ENCODE results near the gene RASAL2. TPM values are rescaled to one million over a fixed set of nuclear protein-coding genes. Genes with fewer than 3 reads are reported as not detected.

Gene RASAL2
- total and polyA plus RNA-seq, 4 experiments from 2014 or later, result 0.28 to 0.32 TPM; not detected in 2

DNA sequence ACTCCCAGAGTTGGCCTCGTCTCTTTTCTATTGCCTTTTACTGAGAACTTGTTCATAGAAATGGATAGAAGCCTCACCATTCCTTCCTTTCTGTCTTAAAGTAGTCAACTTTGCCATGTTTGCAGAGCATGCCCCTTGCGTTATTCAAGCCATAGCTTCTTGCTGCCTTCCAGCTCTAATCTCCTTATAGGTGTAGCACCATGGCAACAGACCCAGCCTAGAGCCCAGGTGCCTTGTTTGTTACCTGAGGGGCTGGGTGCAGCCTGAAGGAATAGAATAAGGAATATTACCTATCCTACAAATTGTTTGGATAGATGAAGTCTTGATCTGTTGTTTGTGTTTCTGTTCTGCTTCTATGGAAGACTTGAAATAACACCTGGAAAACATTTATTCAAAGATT, 343.0 kb downstream of the RASAL2 start:
- Mint-ChIP-seq H3K9me3 (peaks cover 0 to 2% (median 0%) of the 10 kb centered on the region in 8 donors), H3K27me3 (peaks cover 0 to 4% of the 10 kb centered on the region in 2 donors), H3K4me3 (no peak overlapping the region), H3K4me1 (no peaks in the 10 kb centered on the region), H3K27ac (no peak overlapping the region), H3K36me3 (no peaks in the 10 kb centered on the region)
- Histone ChIP-seq H3K4me3 (ENCODE audit: low read length in 2 of 2) (no peak overlapping the region), H3K27me3 (ENCODE audit: insufficient read depth, low read length) (no peaks in the 10 kb centered on the region), H3K36me3 (ENCODE audit: insufficient read depth, low read length) (no peaks in the 10 kb centered on the region), H3K27ac (ENCODE audit: low read depth, low read length) (no peak overlapping the region), H3K4me1 (ENCODE audit: insufficient read depth, low read length) (no peaks in the 10 kb centered on the region), H3K9me3 (ENCODE audit: control insufficient read depth in 1 of 2, low read length in 2 of 2) (no peaks in the 10 kb centered on the region)
- POLR2A ChIA-PET (ENCODE audit: partially characterized antibody), result no interaction called here
- intact Hi-C loops (cut with micrococcal nuclease), result no loop called here
- CTCF ChIA-PET (ENCODE audit: partially characterized antibody), result no interaction called here
- no peak for DNase-seq

- no peaks in the 10 kb centered on the region for H3K4me1 ChIP-seq (ENCODE audit: insufficient read depth, low read length)
- peaks cover 0 to 2% (median 0%) of the 10 kb centered on the region in 8 donors for H3K9me3 Mint-ChIP-seq
- no peak overlapping the region for H3K4me3 Mint-ChIP-seq
- ChIA-PET POLR2A (ENCODE audit: partially characterized antibody) (no interaction called here), CTCF (ENCODE audit: partially characterized antibody) (no interaction called here)
- H3K9me3 ChIP-seq (ENCODE audit: control insufficient read depth in 1 of 2, low read length in 2 of 2), result no peaks in the 10 kb centered on the region
- no peaks in the 10 kb centered on the region for H3K4me1 Mint-ChIP-seq
- H3K27me3 ChIP-seq (ENCODE audit: insufficient read depth, low read length), result no peaks in the 10 kb centered on the region
- H3K36me3 ChIP-seq (ENCODE audit: insufficient read depth, low read length), result no peaks in the 10 kb centered on the region
- no peak for DNase-seq
- H3K27me3 Mint-ChIP-seq, result peaks cover 0 to 6% of the 10 kb centered on the region in 2 donors
- intact Hi-C loops (cut with micrococcal nuclease), result no loop called here
- H3K27ac ChIP-seq (ENCODE audit: low read depth, low read length), result no peak overlapping the region
- no peak overlapping the region for H3K27ac Mint-ChIP-seq
- H3K4me3 ChIP-seq (ENCODE audit: low read length in 2 of 2), result no peak overlapping the region
- no peaks in the 10 kb centered on the region for H3K36me3 Mint-ChIP-seq
Observed at GRCh38 chr1:178438432-178438831, 344.5 kb downstream of the RASAL2 start.

- no peaks in the 10 kb centered on the region for H3K36me3 ChIP-seq (ENCODE audit: insufficient read depth, low read length)
- no peaks in the 10 kb centered on the region for H3K27me3 ChIP-seq (ENCODE audit: insufficient read depth, low read length)
- H3K4me1 ChIP-seq (ENCODE audit: insufficient read depth, low read length), result no peaks in the 10 kb centered on the region
- Mint-ChIP-seq H3K9me3 (peaks cover 0 to 2% (median 0%) of the 10 kb centered on the region in 8 donors), H3K4me1 (no peaks in the 10 kb centered on the region), H3K36me3 (no peaks in the 10 kb centered on the region), H3K4me3 (no peak overlapping the region), H3K27me3 (peaks cover 0 to 6% of the 10 kb centered on the region in 2 donors), H3K27ac (no peak overlapping the region)
- no peak overlapping the region for H3K27ac ChIP-seq (ENCODE audit: low read depth, low read length)
- no peak for DNase-seq
- H3K4me3 ChIP-seq (ENCODE audit: low read length in 2 of 2), result no peak overlapping the region
- ChIA-PET POLR2A (ENCODE audit: partially characterized antibody) (no interaction called here), CTCF (ENCODE audit: partially characterized antibody) (no interaction called here)
- intact Hi-C loops (cut with micrococcal nuclease), result no loop called here
- no peaks in the 10 kb centered on the region for H3K9me3 ChIP-seq (ENCODE audit: control insufficient read depth in 1 of 2, low read length in 2 of 2)
Observed at GRCh38 chr1:178442925-178443324, 349.0 kb downstream of the RASAL2 start.

DNA sequence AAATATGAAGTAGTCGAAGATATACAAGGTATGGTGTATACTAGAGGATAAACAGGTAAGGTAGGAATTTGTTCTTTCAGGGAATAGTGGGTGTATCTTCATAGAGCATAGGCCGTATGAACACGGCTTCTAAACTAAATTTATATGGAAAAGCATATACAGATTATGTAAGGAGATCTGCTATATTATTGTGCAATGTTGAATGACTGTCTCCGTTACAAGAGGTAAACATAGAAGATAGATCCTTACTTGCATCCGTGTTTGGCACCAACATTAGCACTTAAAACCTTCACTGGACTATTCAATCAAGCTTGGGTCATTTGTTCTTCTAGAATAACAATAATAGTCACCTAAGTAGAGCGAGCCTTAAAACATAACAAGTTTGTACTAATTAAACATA, 357.0 kb downstream of the RASAL2 start:
- Histone ChIP-seq H3K4me1 (ENCODE audit: insufficient read depth, low read length) (no peaks in the 10 kb centered on the region), H3K4me3 (ENCODE audit: low read length in 2 of 2) (no peak overlapping the region), H3K36me3 (ENCODE audit: insufficient read depth, low read length) (no peaks in the 10 kb centered on the region), H3K27me3 (ENCODE audit: insufficient read depth, low read length) (no peaks in the 10 kb centered on the region), H3K9me3 (ENCODE audit: control insufficient read depth in 1 of 2, low read length in 2 of 2) (no peaks in the 10 kb centered on the region), H3K27ac (ENCODE audit: low read depth, low read length) (no peak overlapping the region)
- ChIA-PET POLR2A (ENCODE audit: partially characterized antibody) (no interaction called here), CTCF (ENCODE audit: partially characterized antibody) (no interaction called here)
- no peaks in the 10 kb centered on the region for H3K4me1 Mint-ChIP-seq
- H3K4me3 Mint-ChIP-seq, result no peak overlapping the region
- no peak for DNase-seq
- H3K27me3 Mint-ChIP-seq, result peaks cover 0 to 6% of the 10 kb centered on the region in 2 donors
- H3K27ac Mint-ChIP-seq, result no peak overlapping the region
- intact Hi-C loops (cut with micrococcal nuclease), result no loop called here
- H3K9me3 Mint-ChIP-seq, result no peaks in the 10 kb centered on the region
- H3K36me3 Mint-ChIP-seq, result no peaks in the 10 kb centered on the region

GRCh38 chr1:178451529-178451928, 357.6 kb downstream of the RASAL2 start:
- Histone ChIP-seq H3K27me3 (ENCODE audit: insufficient read depth, low read length) (no peaks in the 10 kb centered on the region), H3K9me3 (ENCODE audit: control insufficient read depth in 1 of 2, low read length in 2 of 2) (no peaks in the 10 kb centered on the region), H3K27ac (ENCODE audit: low read depth, low read length) (no peak overlapping the region), H3K4me3 (ENCODE audit: low read length in 2 of 2) (no peak overlapping the region), H3K4me1 (ENCODE audit: insufficient read depth, low read length) (no peaks in the 10 kb centered on the region), H3K36me3 (ENCODE audit: insufficient read depth, low read length) (no peaks in the 10 kb centered on the region)
- ChIA-PET POLR2A (ENCODE audit: partially characterized antibody) (no interaction called here), CTCF (ENCODE audit: partially characterized antibody) (no interaction called here)
- Mint-ChIP-seq H3K36me3 (no peaks in the 10 kb centered on the region), H3K9me3 (no peaks in the 10 kb centered on the region), H3K27me3 (peaks cover 0 to 6% of the 10 kb centered on the region in 2 donors), H3K27ac (no peak overlapping the region), H3K4me1 (no peaks in the 10 kb centered on the region), H3K4me3 (no peak overlapping the region)
- intact Hi-C loops (cut with micrococcal nuclease), result no loop called here
- no peak for DNase-seq

DNA sequence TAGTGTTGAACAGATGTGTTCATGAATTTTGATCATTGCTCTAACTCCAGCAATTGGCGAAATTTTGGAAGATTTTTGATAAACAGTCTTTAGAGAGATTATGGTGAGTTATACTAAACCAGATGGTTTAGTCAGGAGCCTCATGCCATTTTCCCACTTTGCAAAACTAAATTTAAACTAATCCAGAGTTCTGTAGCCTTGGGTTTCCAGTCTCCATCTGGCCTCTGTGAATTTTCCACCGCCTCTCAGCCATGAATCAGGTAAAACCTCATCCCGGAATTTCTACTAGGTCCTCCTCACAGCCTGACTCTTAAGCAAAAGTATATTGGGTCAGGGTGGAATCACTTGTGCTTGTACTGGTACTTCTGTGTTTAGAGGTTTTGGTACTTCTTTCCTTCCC, 358.1 kb downstream of the RASAL2 start:
- H3K27ac Mint-ChIP-seq, result no peak overlapping the region
- ChIA-PET CTCF (ENCODE audit: partially characterized antibody) (no interaction called here), POLR2A (ENCODE audit: partially characterized antibody) (no interaction called here)
- no peak for DNase-seq
- H3K27ac ChIP-seq (ENCODE audit: low read depth, low read length), result no peak overlapping the region
- H3K27me3 ChIP-seq (ENCODE audit: insufficient read depth, low read length), result no peaks in the 10 kb centered on the region
- H3K4me1 Mint-ChIP-seq, result no peaks in the 10 kb centered on the region
- intact Hi-C loops (cut with micrococcal nuclease), result no loop called here
- H3K27me3 Mint-ChIP-seq, result peaks cover 0 to 4% of the 10 kb centered on the region in 2 donors
- H3K9me3 Mint-ChIP-seq, result no peaks in the 10 kb centered on the region
- H3K4me3 ChIP-seq (ENCODE audit: low read length in 2 of 2), result no peak overlapping the region
- H3K4me1 ChIP-seq (ENCODE audit: insufficient read depth, low read length), result no peaks in the 10 kb centered on the region
- H3K4me3 Mint-ChIP-seq, result no peak overlapping the region
- no peaks in the 10 kb centered on the region for H3K36me3 Mint-ChIP-seq
- H3K36me3 ChIP-seq (ENCODE audit: insufficient read depth, low read length), result no peaks in the 10 kb centered on the region
- H3K9me3 ChIP-seq (ENCODE audit: control insufficient read depth in 1 of 2, low read length in 2 of 2), result no peaks in the 10 kb centered on the region

- H3K4me1 Mint-ChIP-seq, result no peaks in the 10 kb centered on the region
- H3K4me1 ChIP-seq (ENCODE audit: insufficient read depth, low read length), result no peaks in the 10 kb centered on the region
- H3K27me3 ChIP-seq (ENCODE audit: insufficient read depth, low read length), result no peaks in the 10 kb centered on the region
- ChIA-PET POLR2A (ENCODE audit: partially characterized antibody) (no interaction called here), CTCF (ENCODE audit: partially characterized antibody) (no interaction called here)
- no peak overlapping the region for H3K27ac ChIP-seq (ENCODE audit: low read depth, low read length)
- no peak overlapping the region for H3K27ac Mint-ChIP-seq
- no peaks in the 10 kb centered on the region for H3K36me3 ChIP-seq (ENCODE audit: insufficient read depth, low read length)
- H3K9me3 ChIP-seq (ENCODE audit: control insufficient read depth in 1 of 2, low read length in 2 of 2), result no peaks in the 10 kb centered on the region
- H3K36me3 Mint-ChIP-seq, result no peaks in the 10 kb centered on the region
- intact Hi-C loops (cut with micrococcal nuclease), result no loop called here
- no peak overlapping the region for H3K4me3 Mint-ChIP-seq
- H3K4me3 ChIP-seq (ENCODE audit: low read length in 2 of 2), result no peak overlapping the region
- DNase-seq, result no peak
- no peaks in the 10 kb centered on the region for H3K9me3 Mint-ChIP-seq
- H3K27me3 Mint-ChIP-seq, result peaks cover 0 to 1% of the 10 kb centered on the region in 2 donors
Observed at GRCh38 chr1:178456472-178456871, 362.6 kb downstream of the RASAL2 start.

- no peaks in the 10 kb centered on the region for H3K36me3 Mint-ChIP-seq
- Histone ChIP-seq H3K27ac (ENCODE audit: low read depth, low read length) (no peak overlapping the region), H3K36me3 (ENCODE audit: insufficient read depth, low read length) (no peaks in the 10 kb centered on the region), H3K4me3 (ENCODE audit: low read length in 2 of 2) (no peak overlapping the region), H3K27me3 (ENCODE audit: insufficient read depth, low read length) (no peaks in the 10 kb centered on the region), H3K4me1 (ENCODE audit: insufficient read depth, low read length) (no peaks in the 10 kb centered on the region), H3K9me3 (ENCODE audit: control insufficient read depth in 1 of 2, low read length in 2 of 2) (no peaks in the 10 kb centered on the region)
- H3K27ac Mint-ChIP-seq, result no peak overlapping the region
- intact Hi-C loops (cut with micrococcal nuclease), result no loop called here
- DNase-seq, result no peak
- ChIA-PET POLR2A (ENCODE audit: partially characterized antibody) (no interaction called here), CTCF (ENCODE audit: partially characterized antibody) (no interaction called here)
- no peaks in the 10 kb centered on the region for H3K9me3 Mint-ChIP-seq
- H3K4me1 Mint-ChIP-seq, result no peaks in the 10 kb centered on the region
- peaks cover 0 to 1% of the 10 kb centered on the region in 2 donors for H3K27me3 Mint-ChIP-seq
- no peak overlapping the region for H3K4me3 Mint-ChIP-seq
Observed at GRCh38 chr1:178457651-178458050, 363.7 kb downstream of the RASAL2 start.
